HCT116 (cell line): ENCODE measurements around the gene VAV2. TPM values are rescaled to one million over a fixed set of nuclear protein-coding genes. Genes with fewer than 3 reads are reported as not detected.

Experiments
- ATAC-seq: fragments of 200-7000 bp; cut with Tn5 transposase; 2 replicates; pipeline ENCODE4 v1.9.1; 2020; ENCODE audit warnings: mild to moderate bottlenecking, moderate library complexity
- BruUV-seq: library from RNA; stranded (reverse); fragments of 400-500 nt; replicated peaks from 2 replicates; lab custom pipeline; 2021; lab: Mats Ljungman, UMichigan
- CTCF ChIA-PET: fragments of 300-600 bp; sonication (Branson Sonifier 250); formaldehyde crosslinking; loops from one replicate; lab custom pipeline; 2021; ENCODE audit warnings: antibody characterized with exemption; lab: Charles Lee
- POLR2A ChIA-PET: fragments of 300-600, 350-600 bp; sonication (Branson Sonifier 250); formaldehyde crosslinking; loops from one replicate; lab custom pipeline; 2021; ENCODE audit warnings: antibody characterized with exemption; lab: Charles Lee
- RAD21 ChIA-PET, 2 experiments: fragments of 300-600 bp; sonication (Branson Sonifier 250); formaldehyde crosslinking; loops; one replicate each; lab custom pipeline; 2023; ENCODE audit warnings: low total read pairs in 2 of 2; ENCODE audit not compliant: uncharacterized antibody in 2 of 2, unreplicated experiment in 2 of 2, low non-redundant PET in 1 of 2; lab: Charles Lee
- DNase-seq: peaks from one replicate; pipeline ENCODE4 v3.0.0-alpha.2; 2010; ENCODE audit warnings: low read depth, low spot score
- H2AFZ ChIP-seq: fragments of 200-600 bp; shearing (Covaris generic), sonication (generic); 2 replicates; pipeline ENCODE4 v1.6.1; 2017; ENCODE audit warnings: low read depth, mixed run types, mixed read lengths, antibody characterized with exemption, low read length; ENCODE audit not compliant: poor library complexity, severe bottlenecking
- H3K27ac ChIP-seq: 2 replicates; pipeline ENCODE4 v1.5.1; 2012; ENCODE audit warnings: low read depth, low read length
- H3K27me3 ChIP-seq: fragments of 200-600 bp; sonication (generic); 2 replicates; pipeline ENCODE4 v1.6.1; 2016; ENCODE audit warnings: mixed run types, low read length, mixed read lengths; ENCODE audit not compliant: insufficient read depth
- H3K36me3 ChIP-seq, 2 experiments: fragments of 200-500 bp in 1 of 2; fragments of 200-600 bp in 1 of 2; sonication (Bioruptor generic) in 1 of 2; sonication (generic) in 1 of 2; 2 replicates each; pipeline versions ENCODE4 v1.5.1 to v1.6.1; 2014 to 2016; ENCODE audit warnings: low read length in 2 of 2, inconsistent platforms in 1 of 2, mixed read lengths in 1 of 2, mixed run types in 1 of 2; ENCODE audit not compliant: insufficient read depth in 2 of 2, control insufficient read depth in 1 of 2
- H3K4me1 ChIP-seq, 2 experiments: fragments of 200-600 bp in 1 of 2; sonication (generic) in 1 of 2; 2 replicates each; pipeline versions ENCODE4 v1.5.1 to v1.6.1; 2012 to 2017; ENCODE audit warnings: low read length in 2 of 2, inconsistent platforms in 1 of 2, mild to moderate bottlenecking in 1 of 2, mixed read lengths in 1 of 2, mixed run types in 1 of 2, moderate library complexity in 1 of 2; ENCODE audit not compliant: insufficient read depth in 2 of 2, control insufficient read depth in 1 of 2
- H3K4me2 ChIP-seq: fragments of 200-600 bp; sonication (generic); 2 replicates; pipeline ENCODE4 v1.6.1; 2017; ENCODE audit warnings: mixed run types, low read length, mixed read lengths
- H3K4me3 ChIP-seq, 2 experiments: fragments of 200-600 bp in 1 of 2; sonication (generic) in 1 of 2; replicated peaks in 1 of 2; 2 replicates each; pipeline ENCODE4 v1.5.1; 2011 to 2016; ENCODE audit warnings: low read length in 2 of 2, control low read depth in 1 of 2, low read depth in 1 of 2, mild to moderate bottlenecking in 1 of 2, mixed read lengths in 1 of 2, mixed run types in 1 of 2
- H3K79me2 ChIP-seq: fragments of 200-600 bp; sonication (generic); 2 replicates; pipeline ENCODE4 v1.6.1; 2017; ENCODE audit warnings: mild to moderate bottlenecking, mixed run types, low read length, moderate library complexity, mixed read lengths; ENCODE audit not compliant: insufficient read depth
- H3K9ac ChIP-seq: fragments of 200-600 bp; sonication (generic); 2 replicates; pipeline ENCODE4 v1.6.1; 2016; ENCODE audit warnings: low read length, mixed read lengths
- H3K9me2 ChIP-seq: fragments of 200-600 bp; sonication (generic), shearing (Covaris generic); 2 replicates; pipeline ENCODE4 v1.6.1; 2017; ENCODE audit warnings: mixed run types, mild to moderate bottlenecking, moderate library complexity; ENCODE audit not compliant: insufficient read depth
- H3K9me3 ChIP-seq, 2 experiments: fragments of 200-500 bp in 1 of 2; fragments of 200-600 bp in 1 of 2; sonication (Bioruptor generic) in 1 of 2; sonication (generic) in 1 of 2; 2 replicates each; pipeline ENCODE4 v1.6.1; 2014 to 2017; ENCODE audit warnings: low read length in 2 of 2, mixed read lengths in 2 of 2, inconsistent platforms in 1 of 2, low read depth in 1 of 2, mild to moderate bottlenecking in 1 of 2, mixed run types in 1 of 2, moderate library complexity in 1 of 2; ENCODE audit not compliant: control insufficient read depth in 1 of 2, insufficient read depth in 1 of 2
- H4K20me1 ChIP-seq: fragments of 200-600 bp; sonication (generic), shearing (Covaris generic); 2 replicates; pipeline ENCODE4 v1.6.1; 2017; ENCODE audit warnings: mixed run types, mild to moderate bottlenecking, moderate library complexity; ENCODE audit not compliant: insufficient read depth
- CEBPB ChIP-seq: IDR thresholded peaks from 2 replicates; pipeline ENCODE4 v1.6.1; 2012; ENCODE audit warnings: low read depth
- CTCF ChIP-seq, 3 experiments: fragments of 200-600 bp in 1 of 3; sonication (generic) in 1 of 3; IDR thresholded peaks in 2 of 3; conservative IDR thresholded peaks in 1 of 3; 2 replicates each; pipeline ENCODE4 v1.5.1; 2012 to 2017; ENCODE audit warnings: low read depth in 2 of 3, low read length in 2 of 3, antibody characterized with exemption in 1 of 3, borderline replicate concordance in 1 of 3, control low read depth in 1 of 3, mild to moderate bottlenecking in 1 of 3, mixed read lengths in 1 of 3, mixed run types in 1 of 3, moderate library complexity in 1 of 3; ENCODE audit not compliant: insufficient read depth in 1 of 3
- EGR1 ChIP-seq: IDR thresholded peaks from 2 replicates; pipeline ENCODE4 v1.6.1; 2012; ENCODE audit warnings: low read depth
- ELF1 ChIP-seq: IDR thresholded peaks from 2 replicates; pipeline ENCODE4 v1.6.1; 2012; ENCODE audit warnings: low read depth, borderline replicate concordance
- EZH2 ChIP-seq: fragments of 200-600 bp; sonication (generic); IDR thresholded peaks from 2 replicates; pipeline ENCODE4 v1.6.1; 2017; ENCODE audit warnings: antibody characterized with exemption, mixed run types
- EZH2phosphoT487 ChIP-seq: fragments of 200-600 bp; IDR thresholded peaks from 2 replicates; pipeline ENCODE4 v1.6.1; 2018; ENCODE audit warnings: antibody characterized with exemption, borderline replicate concordance
- JUND ChIP-seq: IDR thresholded peaks from 2 replicates; pipeline ENCODE4 v1.6.1; 2012
- MAX ChIP-seq: IDR thresholded peaks from 2 replicates; pipeline ENCODE4 v1.6.1; 2012
- POLR2A ChIP-seq: IDR thresholded peaks from 2 replicates; pipeline ENCODE4 v1.7.0; 2011; ENCODE audit warnings: borderline replicate concordance; ENCODE audit not compliant: insufficient read depth, insufficient read length; ENCODE audit errors: extremely low read depth
- RAD21 ChIP-seq: IDR thresholded peaks from 2 replicates; pipeline ENCODE4 v1.6.1; 2012; ENCODE audit warnings: low read depth, mild to moderate bottlenecking
- REST ChIP-seq: IDR thresholded peaks from 2 replicates; pipeline ENCODE4 v1.6.1; 2012; ENCODE audit warnings: low read depth
- SP1 ChIP-seq: IDR thresholded peaks from 2 replicates; pipeline ENCODE4 v1.6.1; 2012; ENCODE audit warnings: low read depth
- ZFX ChIP-seq: fragments of 450-650 bp; IDR thresholded peaks from 2 replicates; pipeline ENCODE4 v1.6.1; 2017
- intact Hi-C: fragments of 100-400 bp; cut with micrococcal nuclease; formaldehyde crosslinking; loops from 2 replicates; pipeline ENCODE4 v1.10.0; 2022
- total RNA-seq: library from RNA; stranded (reverse); gene quantifications from one replicate; pipeline ENCODE4 v1.2.1, GENCODE V29; 2021; ENCODE audit not compliant: unreplicated experiment

The VAV2 gene
- total RNA-seq, 1 experiment from 2014 or later, result 33.2 TPM

GRCh38 chr9:133914442-133915342 is 77.4 kb downstream of the VAV2 start:
- no peak overlapping the region for H3K4me2 ChIP-seq
- RAD21 ChIA-PET, result no interaction called here
- no peaks in the 10 kb centered on the region for H3K36me3 ChIP-seq
- H3K27ac ChIP-seq, result no peak overlapping the region
- no TSS peak for BruUV-seq
- TF ChIP-seq POLR2A, result no peak
- TF ChIP-seq RAD21, result no peak
- no peak for TF ChIP-seq CEBPB
- no peak for TF ChIP-seq EZH2phosphoT487
- no peak for TF ChIP-seq ZFX
- TF ChIP-seq, all 23 proteins: peak for 0
- no peak overlapping the region for H3K9ac ChIP-seq
- no peak overlapping the region for H2AFZ ChIP-seq
- H3K27me3 ChIP-seq, result no peaks in the 10 kb centered on the region
- POLR2A ChIA-PET, result no interaction called here
- ATAC-seq (no peak), DNase-seq (no peak)
- H3K4me1 ChIP-seq, result no peaks in the 10 kb centered on the region; a peak in 1 of 4 replicates
- no peaks in the 10 kb centered on the region for H3K9me2 ChIP-seq
- intact Hi-C loops, result no loop called here
- no peak overlapping the region for H3K4me3 ChIP-seq
- CTCF ChIA-PET, result no interaction called here
- no peaks in the 10 kb centered on the region for H4K20me1 ChIP-seq
- H3K79me2 ChIP-seq, result peaks cover 26% of the 10 kb centered on the region; the same call in 1 of the 2 replicates
- no peaks in the 10 kb centered on the region for H3K9me3 ChIP-seq

- Histone ChIP-seq H4K20me1 (no peaks in the 10 kb centered on the region), H3K27me3 (no peaks in the 10 kb centered on the region), H3K27ac (no peak overlapping the region), H3K9ac (no peak overlapping the region), H3K79me2 (peaks cover 26% of the 10 kb centered on the region; the same call in 1 of the 2 replicates), H3K9me3 (no peaks in the 10 kb centered on the region), H3K4me3 (no peak overlapping the region), H3K9me2 (no peaks in the 10 kb centered on the region), H2AFZ (no peak overlapping the region), H3K36me3 (no peaks in the 10 kb centered on the region), H3K4me1 (no peaks in the 10 kb centered on the region; a peak in 1 of 4 replicates), H3K4me2 (no peak overlapping the region)
- ATAC-seq, result no peak
- RAD21 ChIA-PET, result no interaction called here
- intact Hi-C loops, result no loop called here
- CTCF ChIA-PET, result no interaction called here
- DNase-seq, result no peak
- POLR2A ChIA-PET, result no interaction called here
- BruUV-seq, result no TSS peak
- TF ChIP-seq EZH2 (no peak), EZH2phosphoT487 (no peak), CTCF (IDR thresholded peaks at IDR 0.05 in 2 of 3, conservative IDR thresholded peaks at IDR 0.05 in 1 of 3; ENCODE audit: borderline replicate concordance in 1 of 3, insufficient read depth in 1 of 3, low read depth in 2 of 3, low read length in 2 of 3) (no peak), RAD21 (no peak), REST (no peak), MAX (no peak), SP1 (no peak), JUND (no peak), ELF1 (no peak), EGR1 (no peak)
Measured at GRCh38 chr9:133913571-133914369, 78.4 kb downstream of the VAV2 start.
